ENCODE measurements around the gene RAD51B.

DNA sequence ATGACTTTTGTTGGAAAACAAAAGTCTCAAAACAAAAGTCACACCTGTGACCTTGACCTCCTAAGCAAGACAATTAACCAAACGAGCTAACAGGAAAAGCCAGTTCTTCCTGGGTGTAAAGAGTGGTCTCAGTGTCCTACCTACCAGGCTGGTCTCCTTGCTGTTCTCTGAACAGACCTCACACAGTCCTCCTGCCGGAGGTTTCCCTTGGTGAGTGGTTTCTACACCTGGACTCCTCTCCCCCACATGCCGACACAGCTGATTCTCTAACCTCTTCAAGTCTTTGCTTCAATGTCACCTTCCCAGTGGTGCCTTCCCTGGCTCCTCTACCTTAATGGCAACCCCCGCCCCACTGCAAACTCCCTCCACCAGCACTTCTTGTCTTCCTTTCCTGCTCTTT is 734.7 kb downstream of the RAD51B start:
- TF ChIP-seq CEBPB (IDR thresholded peaks at IDR 0.05; ENCODE audit: low read depth) (no peak), YY1 (IDR thresholded peaks at IDR 0.05; ENCODE audit: extremely low read depth, insufficient replicate concordance, low read depth, low read length) (no peak), POLR2A (IDR thresholded peaks at IDR 0.05; ENCODE audit: borderline replicate concordance, extremely low read depth, insufficient read depth, insufficient read length) (no peak), ZFX (IDR thresholded peaks at IDR 0.05) (no peak)
- TF ChIP-seq, protein P1, sequence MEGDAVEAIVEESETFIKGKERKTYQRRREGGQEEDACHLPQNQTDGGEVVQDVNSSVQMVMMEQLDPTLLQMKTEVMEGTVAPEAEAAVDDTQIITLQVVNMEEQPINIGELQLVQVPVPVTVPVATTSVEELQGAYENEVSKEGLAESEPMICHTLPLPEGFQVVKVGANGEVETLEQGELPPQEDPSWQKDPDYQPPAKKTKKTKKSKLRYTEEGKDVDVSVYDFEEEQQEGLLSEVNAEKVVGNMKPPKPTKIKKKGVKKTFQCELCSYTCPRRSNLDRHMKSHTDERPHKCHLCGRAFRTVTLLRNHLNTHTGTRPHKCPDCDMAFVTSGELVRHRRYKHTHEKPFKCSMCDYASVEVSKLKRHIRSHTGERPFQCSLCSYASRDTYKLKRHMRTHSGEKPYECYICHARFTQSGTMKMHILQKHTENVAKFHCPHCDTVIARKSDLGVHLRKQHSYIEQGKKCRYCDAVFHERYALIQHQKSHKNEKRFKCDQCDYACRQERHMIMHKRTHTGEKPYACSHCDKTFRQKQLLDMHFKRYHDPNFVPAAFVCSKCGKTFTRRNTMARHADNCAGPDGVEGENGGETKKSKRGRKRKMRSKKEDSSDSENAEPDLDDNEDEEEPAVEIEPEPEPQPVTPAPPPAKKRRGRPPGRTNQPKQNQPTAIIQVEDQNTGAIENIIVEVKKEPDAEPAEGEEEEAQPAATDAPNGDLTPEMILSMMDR (IDR thresholded peaks at IDR 0.05 in 2 of 3, conservative IDR thresholded peaks at IDR 0.05 in 1 of 3; ENCODE audit: borderline replicate concordance in 1 of 3, insufficient read depth in 1 of 3, low read depth in 2 of 3, low read length in 2 of 3) = no peak

All from HCT116 (cell line).